ENCODE measurements around the gene RASSF3.
"Not testable (repeated sequence)": the region's sequence is repeated elsewhere in the genome, so short reads cannot be mapped to it uniquely, and the experiment has no call there.

RASSF3 gene

GRCh38 chr12:64690236-64690635 is 79.9 kb downstream of the RASSF3 start:
- not testable (repeated sequence) for DNase-seq (ENCODE audit: low read depth in 2 of 2)

DNA sequence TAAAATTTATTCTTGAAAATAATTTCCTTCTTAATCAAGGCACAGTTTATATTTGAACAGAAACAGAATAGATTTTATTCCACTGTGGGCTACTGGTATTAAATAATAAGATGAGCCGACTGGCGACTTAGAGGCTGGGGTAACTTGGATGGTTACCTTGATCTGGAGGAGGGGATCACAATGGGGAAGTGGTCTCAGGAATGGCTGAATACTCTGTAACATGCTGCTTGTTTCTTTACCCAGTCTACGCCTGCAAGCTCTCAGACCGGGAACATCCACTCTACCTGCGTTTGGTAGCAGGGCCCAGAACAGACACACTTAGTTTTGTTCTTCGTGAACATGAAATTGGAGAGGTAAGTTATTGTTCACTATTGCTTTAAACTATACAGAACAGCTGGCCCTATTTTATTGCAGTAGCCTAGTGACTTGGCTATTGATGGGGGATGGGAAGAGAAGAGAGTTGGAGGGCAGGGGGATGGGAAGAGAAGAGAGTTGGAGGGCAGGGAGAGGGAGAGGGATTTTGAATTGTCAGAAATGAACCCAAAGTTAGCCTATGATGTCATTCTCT is 81.0 kb downstream of the RASSF3 start:
- no peak for DNase-seq (ENCODE audit: low read depth in 2 of 2)

DNA sequence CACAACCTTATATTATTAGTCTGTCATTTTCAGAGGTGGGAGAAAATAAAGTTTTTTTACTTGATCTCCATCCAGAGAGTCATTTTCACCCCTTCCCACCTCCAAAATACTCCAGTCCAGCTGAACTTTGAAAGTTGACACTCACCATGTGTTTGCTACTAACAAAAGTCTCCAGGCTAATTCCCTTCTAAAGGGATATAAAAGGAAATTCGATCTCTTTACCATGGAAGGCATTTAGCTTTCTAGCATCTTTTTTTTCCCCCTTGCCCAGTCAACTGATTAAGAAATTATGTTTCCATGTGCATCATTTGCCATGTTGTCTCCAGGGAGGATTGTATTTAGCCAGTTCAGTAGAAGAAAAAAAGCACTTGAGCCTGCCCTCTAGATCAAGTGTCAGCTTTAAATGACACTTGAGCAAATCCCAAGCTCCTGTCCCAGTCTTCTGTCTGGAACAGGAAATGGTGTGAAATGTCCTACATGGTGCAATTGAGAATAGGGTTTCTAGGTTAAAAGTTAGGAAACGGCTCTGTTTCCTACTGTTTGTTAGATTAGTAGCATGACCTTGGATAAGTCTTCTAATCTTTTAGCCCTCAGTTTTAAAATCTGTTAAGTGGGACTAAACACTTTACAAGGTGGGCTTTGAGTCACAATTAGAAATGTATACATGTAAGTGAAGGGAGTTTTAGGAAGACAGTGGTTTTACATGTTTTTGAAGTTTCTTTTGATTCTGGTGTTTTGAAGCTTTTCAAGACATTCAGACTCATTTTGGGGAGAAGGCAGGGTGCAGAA is 81.7 kb downstream of the RASSF3 start:
- DNase-seq (ENCODE audit: low read depth in 2 of 2), result no peak

DNA sequence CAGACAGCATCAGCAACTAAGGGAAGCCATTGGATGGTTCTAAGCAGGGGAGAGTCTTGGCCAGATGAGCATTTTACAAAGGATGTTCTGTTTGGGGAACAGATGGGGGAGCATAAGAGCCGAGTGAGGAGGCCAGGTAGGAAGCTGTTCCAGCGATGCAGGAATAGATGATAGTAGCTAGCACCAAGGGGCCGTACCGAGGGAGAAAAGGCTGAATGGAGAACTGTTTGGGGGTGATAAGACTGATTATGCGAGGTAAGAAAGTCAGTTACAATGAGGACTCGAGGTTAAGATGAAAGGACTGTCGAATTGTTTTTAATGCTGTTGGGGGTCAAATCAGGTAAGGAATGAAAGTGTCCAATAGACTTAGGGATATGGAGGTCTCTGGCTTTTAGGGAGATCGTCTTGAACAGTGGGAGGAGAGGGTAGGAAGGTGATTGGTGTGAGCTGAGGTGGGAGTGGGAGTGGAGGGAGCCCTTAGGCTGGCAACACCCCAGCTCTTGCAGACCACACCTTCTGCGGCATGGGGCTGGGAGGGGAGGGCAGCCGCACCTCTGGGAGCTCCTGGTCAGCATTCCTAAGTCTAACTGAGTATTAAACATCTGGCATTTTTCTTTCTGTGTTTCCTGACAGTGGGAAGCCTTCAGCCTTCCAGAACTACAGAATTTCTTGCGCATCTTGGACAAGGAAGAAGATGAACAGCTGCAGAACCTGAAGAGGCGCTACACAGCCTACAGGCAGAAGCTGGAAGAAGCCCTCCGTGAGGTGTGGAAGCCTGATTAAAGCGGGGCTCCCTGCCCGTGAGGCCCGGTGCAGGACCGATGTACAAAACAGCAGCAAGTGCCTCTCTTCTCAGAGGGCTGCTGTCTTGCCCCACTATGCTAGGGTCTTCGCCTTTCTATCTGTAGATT is 84.1 kb downstream of the RASSF3 start:
- no peak for DNase-seq (ENCODE audit: low read depth in 2 of 2)

DNA sequence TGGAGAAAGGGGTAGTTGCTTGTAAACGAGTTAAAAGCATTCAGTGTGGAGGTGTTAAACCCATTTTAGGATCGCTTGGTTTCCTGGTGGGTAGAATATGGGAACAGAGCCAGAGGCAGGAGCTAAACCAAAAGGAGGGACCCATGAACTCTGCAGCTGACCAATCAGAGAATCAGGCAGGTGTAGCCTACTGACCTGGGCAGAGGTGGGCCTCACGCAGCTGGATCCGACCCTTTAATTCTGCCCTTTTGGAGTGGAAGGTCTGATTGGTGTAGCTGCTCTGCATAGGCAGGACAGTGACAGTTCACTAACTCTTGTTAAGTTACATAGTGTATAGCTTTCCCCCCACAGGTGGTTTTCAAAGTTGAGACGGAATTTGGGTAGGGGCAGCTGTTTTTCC is 85.3 kb downstream of the RASSF3 start:
- no peak for DNase-seq (ENCODE audit: low read depth in 2 of 2)

- DNase-seq (ENCODE audit: low read depth in 2 of 2), result no peak
Observed at GRCh38 chr12:64696080-64696741, 85.9 kb downstream of the RASSF3 start.

- no peak for DNase-seq (ENCODE audit: low read depth in 2 of 2)
Observed at GRCh38 chr12:64699504-64700115, 89.3 kb downstream of the RASSF3 start.

DNA sequence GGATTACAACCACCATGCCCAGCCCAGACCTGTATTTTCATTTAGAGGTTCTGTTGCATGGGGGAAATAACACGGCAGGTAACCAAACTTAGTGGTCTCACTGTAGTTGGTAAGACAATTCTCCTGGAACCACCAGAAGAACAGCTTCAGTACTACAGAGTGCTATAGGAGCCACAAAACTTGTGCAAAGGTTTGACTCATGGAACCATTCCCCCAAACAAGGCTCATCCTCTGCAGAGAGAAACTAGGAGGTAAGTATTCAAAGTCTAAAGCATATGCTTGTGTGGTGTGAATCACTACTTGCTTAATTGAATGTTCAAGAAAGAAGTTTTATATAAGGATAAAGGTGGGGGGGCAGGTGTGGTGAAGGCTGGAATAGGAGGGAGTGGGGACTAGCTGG is 90.2 kb downstream of the RASSF3 start:
- no peak for DNase-seq (ENCODE audit: low read depth in 2 of 2)

DNA sequence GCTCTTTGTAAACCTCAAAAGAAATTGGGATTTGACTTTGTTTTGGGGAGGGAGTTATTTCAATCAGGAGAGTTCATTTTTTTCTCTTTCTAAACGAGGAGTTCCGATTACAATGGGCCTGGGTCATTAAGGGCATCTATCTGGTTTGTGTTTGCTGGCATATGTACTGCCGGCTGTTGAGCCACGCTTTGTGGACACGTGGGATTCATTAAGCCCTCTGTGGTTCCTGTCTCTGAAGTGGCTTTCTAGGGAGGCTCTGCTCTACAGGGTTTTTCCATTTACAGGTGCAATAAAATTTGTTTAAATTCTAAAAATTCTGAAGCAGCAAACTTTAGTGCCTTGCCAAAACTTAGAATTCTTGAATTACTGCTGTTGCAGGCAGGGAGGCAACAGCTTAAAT is 91.0 kb downstream of the RASSF3 start:
- DNase-seq (ENCODE audit: low read depth in 2 of 2), result no peak

DNA sequence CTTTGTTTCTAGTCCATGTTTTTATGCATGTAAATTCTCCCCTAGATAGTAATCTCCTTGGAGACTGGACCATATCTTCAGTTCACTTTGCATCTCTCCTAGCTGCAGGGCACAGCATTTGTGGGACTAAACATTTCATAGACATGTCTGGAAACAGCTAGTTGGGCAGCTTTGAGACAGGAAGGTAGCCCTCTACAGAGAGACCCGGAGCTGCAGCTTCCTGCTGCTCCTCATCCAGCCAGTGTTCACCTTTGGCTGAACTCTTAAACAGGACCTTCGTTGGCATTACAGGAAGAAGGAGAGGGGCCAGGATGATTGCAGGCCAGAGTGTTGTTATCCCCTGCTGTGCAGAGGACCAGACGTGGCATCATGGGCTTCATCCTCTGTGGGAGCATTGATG is 96.0 kb downstream of the RASSF3 start:
- DNase-seq (ENCODE audit: low read depth in 2 of 2), result no peak

GRCh38 chr12:64706857-64707256 is 96.6 kb downstream of the RASSF3 start:
- no peak for DNase-seq (ENCODE audit: low read depth in 2 of 2)

DNA sequence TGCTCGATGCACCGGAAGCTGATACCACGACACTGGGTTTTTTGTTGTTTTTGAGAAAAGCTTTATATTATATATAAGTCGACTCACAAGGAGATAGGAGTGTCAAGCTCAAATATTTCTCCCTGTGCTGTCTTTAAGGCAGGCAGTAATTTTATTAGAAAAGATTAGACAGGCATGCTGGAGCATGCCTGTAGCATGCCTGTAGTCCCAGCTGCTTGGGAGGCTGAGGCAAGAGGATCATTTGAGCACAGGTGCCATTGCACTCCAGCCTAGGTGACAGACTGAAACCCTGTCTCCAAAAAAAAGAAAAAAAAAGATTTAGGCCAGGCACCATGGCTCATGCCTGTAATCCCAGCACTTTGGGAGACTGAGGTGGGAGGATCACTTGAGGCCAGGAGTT is 97.1 kb downstream of the RASSF3 start:
- DNase-seq (ENCODE audit: low read depth in 2 of 2), result no peak

GRCh38 chr12:64707926-64708325 is 97.6 kb downstream of the RASSF3 start:
- no peak for DNase-seq (ENCODE audit: low read depth in 2 of 2)

- DNase-seq (ENCODE audit: low read depth in 2 of 2), result no peak
Observed at GRCh38 chr12:64709429-64709828, 99.1 kb downstream of the RASSF3 start.

DNA sequence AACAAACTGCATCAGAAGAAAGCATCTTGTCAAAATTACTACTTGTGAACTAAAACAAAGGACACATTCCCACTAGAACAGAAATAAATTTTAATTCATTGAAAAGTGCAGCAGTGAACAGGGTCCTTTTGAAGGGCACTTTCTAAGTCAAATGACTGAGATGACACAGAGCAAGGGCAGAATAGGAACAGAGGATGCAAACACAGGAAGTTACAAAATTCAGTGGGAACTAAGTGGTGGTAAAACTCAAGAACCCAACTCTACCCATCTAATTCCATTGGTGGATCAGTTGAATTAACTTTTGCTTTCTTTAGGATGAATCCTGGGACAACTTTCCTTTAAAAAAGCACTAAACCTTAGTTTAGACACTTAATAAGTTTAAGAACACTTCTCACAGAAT is 103.1 kb downstream of the RASSF3 start:
- no peak for DNase-seq (ENCODE audit: low read depth in 2 of 2)

DNA sequence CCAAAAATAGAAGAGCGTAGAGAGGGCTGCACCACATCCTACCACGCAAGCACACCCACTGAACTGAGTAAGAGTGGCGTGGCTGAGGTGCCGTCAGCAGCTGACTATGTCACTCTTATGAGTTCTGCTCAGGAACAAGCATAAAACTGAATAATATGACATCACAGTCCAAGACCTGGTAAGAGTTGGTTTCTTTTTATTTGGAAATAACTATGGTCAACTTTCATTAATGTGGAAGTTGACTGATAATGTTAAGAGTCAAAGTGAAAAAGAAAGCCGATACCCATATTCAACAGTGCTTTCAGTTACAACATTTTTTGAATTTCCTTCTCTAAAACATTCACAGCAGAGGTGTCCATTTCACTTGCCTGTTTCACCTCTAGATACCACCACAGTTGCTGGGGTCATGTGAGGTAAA is 104.3 kb downstream of the RASSF3 start:
- no peak for DNase-seq (ENCODE audit: low read depth in 2 of 2)

DNA sequence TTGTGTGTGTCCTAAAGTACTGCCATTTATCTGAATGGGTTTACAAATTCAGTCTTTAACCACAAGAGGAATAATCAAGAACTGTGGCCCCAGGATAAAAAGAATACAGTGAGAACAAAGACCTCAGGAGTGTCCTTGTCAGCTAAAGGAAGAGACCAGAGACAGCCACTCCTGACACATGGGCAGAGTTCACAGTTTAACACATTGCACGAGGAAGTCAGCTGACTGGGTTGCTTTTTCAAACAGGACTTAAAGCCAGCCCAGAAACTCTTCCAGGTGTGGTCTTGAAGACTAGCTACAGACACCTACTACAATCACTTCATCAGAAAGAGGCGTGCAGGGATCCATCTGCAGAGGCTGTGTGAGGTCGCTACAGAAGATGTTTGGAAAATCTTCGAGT is 106.1 kb downstream of the RASSF3 start:
- DNase-seq (ENCODE audit: low read depth in 2 of 2), result no peak

- DNase-seq (ENCODE audit: low read depth in 2 of 2), result no peak
Observed at GRCh38 chr12:64716839-64717455, 106.7 kb downstream of the RASSF3 start.

DNA sequence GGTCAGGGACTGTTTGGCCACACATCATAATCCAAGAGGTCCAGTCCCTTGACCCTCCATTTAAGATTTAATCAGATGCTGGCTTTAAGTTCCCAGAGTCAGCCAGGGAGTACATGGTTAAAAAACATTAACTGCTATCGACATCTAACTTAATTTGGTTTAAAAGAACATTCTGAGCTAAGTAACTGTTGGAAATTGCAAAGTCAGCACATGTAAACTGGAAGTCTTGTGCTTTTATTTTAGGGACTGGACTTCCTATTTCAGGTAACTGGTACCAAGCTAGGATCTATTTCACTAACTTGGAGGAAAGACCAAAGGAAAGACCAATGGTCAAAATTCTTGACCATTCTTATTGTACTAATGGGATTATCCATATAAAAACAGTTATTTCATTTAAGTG is 108.4 kb downstream of the RASSF3 start:
- DNase-seq (ENCODE audit: low read depth in 2 of 2), result no peak

DNA sequence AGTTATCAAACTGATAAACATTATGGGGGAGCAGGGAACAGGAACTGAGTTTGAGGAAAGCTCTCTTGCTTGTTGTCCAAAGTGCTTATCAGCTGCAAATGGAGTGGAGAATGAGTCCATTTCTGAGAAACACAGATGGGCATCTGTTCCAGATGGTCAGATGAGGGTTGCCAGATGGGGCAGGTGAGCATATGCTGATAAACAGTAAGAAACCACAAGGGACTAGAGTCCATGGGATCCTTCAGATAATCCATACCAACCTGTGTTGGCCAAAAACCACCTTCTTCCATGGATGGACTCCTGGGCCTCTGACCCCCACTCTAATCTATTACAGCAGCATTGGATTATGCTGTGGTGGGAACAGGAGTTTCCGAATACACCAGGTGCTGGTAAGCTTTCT is 110.6 kb downstream of the RASSF3 start:
- DNase-seq (ENCODE audit: low read depth in 2 of 2), result no peak

DNA sequence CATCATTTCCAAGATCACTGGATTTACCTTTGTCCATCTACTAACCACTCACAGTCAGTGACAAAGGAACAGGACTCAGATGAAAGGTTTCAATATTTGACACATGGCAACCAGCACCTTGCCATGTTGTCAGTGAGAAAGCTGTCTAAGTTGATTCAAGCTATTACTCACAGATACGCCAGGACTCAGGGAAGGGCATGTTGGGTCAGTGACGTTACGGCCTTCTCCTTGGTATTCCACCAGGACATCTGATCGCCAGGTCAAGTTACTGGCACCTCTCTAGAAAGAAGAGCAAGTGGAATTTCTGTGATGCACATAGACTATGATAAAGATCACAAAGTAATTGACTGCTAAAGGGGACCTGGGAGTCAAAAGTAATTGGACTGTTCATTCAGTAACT is 112.5 kb downstream of the RASSF3 start:
- DNase-seq (ENCODE audit: low read depth in 2 of 2), result no peak

Measured in stimulated activated CD4-positive, alpha-beta T cell treated with anti-CD3 and anti-CD28 coated beads, Interleukin-1b, Interleukin-23, amount 100 ng/mL, for 4 hours (primary cell).